Spleen (tissue), 11 donors: ENCODE data around the gene RAD51B. TPM values are rescaled to one million over a fixed set of nuclear protein-coding genes. Genes with fewer than 3 reads are reported as not detected.

ENCODE experiments used
- DNase-seq: peaks from one replicate; pipeline ENCODE4 v3.0.0-alpha.2; 2020
- H3K27ac ChIP-seq, 8 donors: fragments of 200-600 bp; sonication (generic) in 7 of 8; 1 replicate in 4 of 8; 2 replicates in 4 of 8; pipeline versions ENCODE4 v1.5.0 to v1.8.0; 2016 to 2021; ENCODE audit warnings: inconsistent platforms in 4 of 8, mild to moderate bottlenecking in 4 of 8, moderate library complexity in 1 of 8
- H3K27me3 ChIP-seq, 7 donors: fragments of 200-600 bp; sonication (generic) in 6 of 7; replicated peaks in 1 of 7; 1 replicate in 4 of 7; 2 replicates in 3 of 7; pipeline versions ENCODE4 v1.5.0 to v1.8.0; 2016 to 2021; ENCODE audit warnings: inconsistent platforms in 3 of 7, mild to moderate bottlenecking in 1 of 7
- H3K36me3 ChIP-seq, 6 donors: fragments of 200-600 bp; sonication (generic) in 5 of 6; 1 replicate in 4 of 6; 2 replicates in 2 of 6; pipeline versions ENCODE4 v1.5.0 to v1.8.0; 2016 to 2021; ENCODE audit warnings: inconsistent platforms in 2 of 6
- H3K4me1 ChIP-seq, 6 donors: fragments of 200-600 bp; sonication (generic) in 5 of 6; 1 replicate in 3 of 6; 2 replicates in 3 of 6; pipeline versions ENCODE4 v1.5.0 to v1.8.0; 2016 to 2021; ENCODE audit warnings: inconsistent platforms in 3 of 6
- H3K4me3 ChIP-seq, 8 donors: fragments of 200-600 bp; sonication (generic) in 7 of 8; 1 replicate in 4 of 8; 2 replicates in 4 of 8; pipeline versions ENCODE4 v1.5.0 to v1.8.0; 2016 to 2021; ENCODE audit warnings: inconsistent platforms in 4 of 8, mild to moderate bottlenecking in 4 of 8, moderate library complexity in 2 of 8
- H3K9me3 ChIP-seq, 8 donors: fragments of 200-600 bp; sonication (generic) in 7 of 8; 1 replicate in 4 of 8; 2 replicates in 4 of 8; pipeline versions ENCODE4 v1.5.0 to v1.8.0; 2016 to 2021; ENCODE audit warnings: inconsistent platforms in 4 of 8
- POLR2A ChIP-seq, 3 donors: fragments of 450-650 bp; IDR thresholded peaks; one replicate each; pipeline ENCODE4 v1.5.1; 2017; ENCODE audit warnings: antibody characterized with exemption in 3 of 3, mild to moderate bottlenecking in 1 of 3
- POLR2AphosphoS5 ChIP-seq, 3 donors: sonication (generic); formaldehyde crosslinking; IDR thresholded peaks; one replicate each; pipeline ENCODE4 v1.5.1; 2017; ENCODE audit warnings: antibody characterized with exemption in 3 of 3
- WGBS, 5 donors: extraction: QIAGEN DNeasy Blood & Tissue Kit in 3 of 5; methylation state at CpG; one replicate each; pipeline versions ENCODE4 v1.1.5 to v1.1.7; 2013 to 2018; 5-methylcytosine and 5-hydroxymethylcytosine counted together
- intact Hi-C: fragments of 100-400 bp; cut with DNase I; formaldehyde crosslinking; loops from one replicate; pipeline ENCODE4 v1.15.0; 2023; ENCODE audit warnings: low total_unique reads
- polyA plus RNA-seq, 3 donors: library from polyadenylated mRNA; stranded (reverse); fragments of 200-250 nt; gene quantifications; one replicate each; pipeline ENCODE4 v1.2.1, GENCODE V29; 2013
- small RNA-seq, 4 donors: library from RNA; depleted of rRNA; stranded (forward); fragments of <200 nt; gene quantifications; one replicate each; pipeline ENCODE3, GENCODE V24; 2016
- total RNA-seq, 7 donors: library from RNA; depleted of rRNA in 3 of 7; stranded (reverse); fragments of >200 nt in 3 of 7; fragmentation: NEBNext Ultra II Directional in 4 of 7; extraction: Animal tissue kit (Norgen Biotek cat#: 25700) in 4 of 7; gene quantifications; one replicate each; pipeline versions ENCODE4 v1.1.0 to v1.2.1, GENCODE V29; 2016 to 2021
- TF ChIP-seq, protein P1 (sequence below), 11 experiments: fragments of 200-600 bp in 7 of 11; fragments of 450-650 bp in 4 of 11; sonication (generic) in 4 of 11; IDR thresholded peaks in 8 of 11; conservative IDR thresholded peaks in 3 of 11; 1 replicate in 7 of 11; 2 replicates in 4 of 11; pipeline versions ENCODE4 v1.4.0 to v1.8.0; 2016 to 2021; ENCODE audit warnings: antibody characterized with exemption in 11 of 11, inconsistent platforms in 4 of 11, mild to moderate bottlenecking in 1 of 11
- donor health status: healthy with polysubstance abuse.
- donor health status: DM: no; HTN: no; CAD: no; lungs with moderate emphysema.
- donor health status: DM: no; HTN: no; CAD: no.
- donor health status: Bipolar disorder and iron deficiency.
- donor health status: healthy.
- donor health status: DM: no; HTN: no; CAD: no.
- donor health status: DM: yes; HTN: yes; CAD: no.

RAD51B gene
- total and polyA plus RNA-seq, 10 donors, result 4.2 to 43.7 (median 29.8) TPM

DNA sequence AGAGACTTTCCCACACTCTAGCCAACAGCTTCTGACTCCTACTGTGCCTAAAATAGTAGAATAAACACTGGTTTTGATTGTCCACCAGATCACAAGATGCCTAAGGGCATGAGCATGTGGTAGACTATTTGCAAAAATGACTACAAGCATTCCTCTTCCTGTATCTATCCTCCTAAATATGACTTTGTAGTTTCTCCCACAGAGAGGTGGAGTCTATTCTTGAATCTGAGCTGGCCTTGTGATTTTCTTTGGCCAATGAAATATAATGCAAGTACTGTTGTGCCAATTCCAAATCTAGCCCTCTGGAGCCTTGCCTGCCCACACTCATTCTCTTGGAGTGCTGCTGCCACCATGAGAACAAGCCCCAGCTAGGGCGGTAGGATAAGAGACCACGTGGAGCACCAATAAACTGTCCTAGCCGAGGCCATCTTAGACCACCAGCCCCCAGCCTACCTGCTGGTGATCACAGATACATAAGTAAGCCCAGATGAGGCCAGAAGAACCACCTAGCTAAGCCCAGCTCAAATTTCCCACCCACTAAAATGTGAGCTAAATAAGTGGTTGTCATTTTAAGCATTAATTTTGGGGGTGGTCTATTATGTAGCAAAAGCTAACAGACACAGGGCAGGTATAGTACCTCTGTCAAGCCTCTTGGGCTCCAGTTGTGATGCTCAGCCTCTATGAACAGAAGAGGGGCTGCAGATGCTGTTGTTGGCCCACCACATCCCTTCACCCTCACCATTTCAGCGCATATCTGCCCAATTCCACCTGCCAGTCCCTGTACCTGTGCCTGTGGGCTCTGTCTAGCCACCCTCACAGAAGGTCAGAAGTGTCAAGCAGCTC is 955.4 kb downstream of the RAD51B start:
- peaks cover 0 to 10% (median 6%) of the 10 kb centered on the region in 8 donors for H3K9me3 ChIP-seq
- H3K27ac ChIP-seq, result peak overlapping the region in 2 of 8 donors; percentile 11 to 21
- peaks cover 20 to 69% (median 51%) of the 10 kb centered on the region in 6 donors for H3K4me1 ChIP-seq
- 88 to 98% (median 95%) methylated on average over 4 of the region's 4 CpGs for WGBS, 5 donors
- no peak overlapping the region for H3K4me3 ChIP-seq
- no peaks in the 10 kb centered on the region for H3K36me3 ChIP-seq
- TF ChIP-seq, protein P1, sequence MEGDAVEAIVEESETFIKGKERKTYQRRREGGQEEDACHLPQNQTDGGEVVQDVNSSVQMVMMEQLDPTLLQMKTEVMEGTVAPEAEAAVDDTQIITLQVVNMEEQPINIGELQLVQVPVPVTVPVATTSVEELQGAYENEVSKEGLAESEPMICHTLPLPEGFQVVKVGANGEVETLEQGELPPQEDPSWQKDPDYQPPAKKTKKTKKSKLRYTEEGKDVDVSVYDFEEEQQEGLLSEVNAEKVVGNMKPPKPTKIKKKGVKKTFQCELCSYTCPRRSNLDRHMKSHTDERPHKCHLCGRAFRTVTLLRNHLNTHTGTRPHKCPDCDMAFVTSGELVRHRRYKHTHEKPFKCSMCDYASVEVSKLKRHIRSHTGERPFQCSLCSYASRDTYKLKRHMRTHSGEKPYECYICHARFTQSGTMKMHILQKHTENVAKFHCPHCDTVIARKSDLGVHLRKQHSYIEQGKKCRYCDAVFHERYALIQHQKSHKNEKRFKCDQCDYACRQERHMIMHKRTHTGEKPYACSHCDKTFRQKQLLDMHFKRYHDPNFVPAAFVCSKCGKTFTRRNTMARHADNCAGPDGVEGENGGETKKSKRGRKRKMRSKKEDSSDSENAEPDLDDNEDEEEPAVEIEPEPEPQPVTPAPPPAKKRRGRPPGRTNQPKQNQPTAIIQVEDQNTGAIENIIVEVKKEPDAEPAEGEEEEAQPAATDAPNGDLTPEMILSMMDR (IDR thresholded peaks at IDR 0.05 in 8 of 11, conservative IDR thresholded peaks at IDR 0.05 in 3 of 11), result no peak
- H3K27me3 ChIP-seq, result no peaks in the 10 kb centered on the region
- intact Hi-C loops, result no loop called here
- no peak for DNase-seq

DNA sequence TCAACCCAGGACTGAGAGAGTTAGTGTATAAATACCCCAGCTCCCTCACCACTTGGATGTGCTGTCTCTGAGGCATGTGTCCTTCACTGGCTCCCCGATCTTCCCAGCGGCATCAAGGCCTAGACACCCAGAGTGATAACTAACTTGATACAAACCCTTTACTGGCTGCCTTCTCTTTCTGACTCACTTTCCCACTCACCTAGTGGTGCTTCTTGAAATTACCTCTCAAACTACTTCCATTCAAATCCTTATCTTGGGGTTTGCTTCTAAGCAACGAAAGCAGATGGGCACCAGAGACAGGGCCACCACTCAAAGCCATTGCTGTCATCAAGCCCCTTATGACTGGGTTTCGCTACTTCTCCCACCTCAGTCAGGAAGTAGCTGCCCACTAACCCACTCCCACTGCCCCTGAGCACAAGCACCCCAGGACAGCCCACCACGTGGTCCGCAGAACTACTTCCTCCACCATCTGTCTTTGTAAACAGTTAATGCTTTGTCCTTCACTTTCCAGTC is 956.1 kb downstream of the RAD51B start:
- DNase-seq, result peak; percentile 61
- intact Hi-C loops, result no loop called here
- Histone ChIP-seq H3K4me1 (peaks cover 23 to 69% (median 54%) of the 10 kb centered on the region in 6 donors), H3K4me3 (no peak overlapping the region), H3K9me3 (peaks cover 0 to 10% (median 6%) of the 10 kb centered on the region in 8 donors), H3K27me3 (no peaks in the 10 kb centered on the region), H3K36me3 (no peaks in the 10 kb centered on the region), H3K27ac (peak overlapping the region in 1 of 8 donors; percentile 18)
- TF ChIP-seq POLR2A (IDR thresholded peaks at IDR 0.05) (no peak), POLR2AphosphoS5 (IDR thresholded peaks at IDR 0.05) (no peak)
- TF ChIP-seq, protein P1 (IDR thresholded peaks at IDR 0.05 in 8 of 11, conservative IDR thresholded peaks at IDR 0.05 in 3 of 11), result no peak
- 77 to 83% (median 79%) methylated on average over 6 of the region's 6 CpGs for WGBS, 5 donors

DNA sequence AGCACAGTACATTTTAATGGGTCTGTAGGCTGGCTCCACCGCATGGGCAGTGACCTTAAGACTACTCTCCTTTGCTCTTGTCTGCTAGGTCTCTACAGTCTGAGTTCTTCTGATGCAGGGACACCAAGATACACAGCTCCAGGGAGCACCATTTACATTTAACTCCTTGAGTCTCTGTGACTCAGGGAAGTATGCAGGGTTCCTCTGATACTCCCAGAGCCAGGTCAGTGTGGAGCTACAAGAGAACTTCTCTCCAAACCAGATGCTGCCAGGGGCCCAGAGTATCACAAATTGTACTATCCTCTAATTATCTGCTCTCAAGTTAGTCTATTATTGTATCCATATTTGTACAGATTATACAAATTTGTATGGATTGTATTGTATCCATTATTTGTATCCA is 958.1 kb downstream of the RAD51B start:
- TF ChIP-seq POLR2AphosphoS5 (IDR thresholded peaks at IDR 0.05) (no peak), POLR2A (IDR thresholded peaks at IDR 0.05) (no peak)
- TF ChIP-seq, protein P1 (IDR thresholded peaks at IDR 0.05 in 8 of 11, conservative IDR thresholded peaks at IDR 0.05 in 3 of 11), result no peak
- no peak for DNase-seq
- WGBS, 5 donors, result 92 to 100% (median 98%) methylated on average over 1 of the region's 1 CpG
- H3K4me1 ChIP-seq, result peaks cover 30 to 69% (median 55%) of the 10 kb centered on the region in 6 donors
- H3K4me3 ChIP-seq, result no peak overlapping the region
- intact Hi-C loops, result no loop called here
- no peaks in the 10 kb centered on the region for H3K36me3 ChIP-seq
- H3K27ac ChIP-seq, result peak overlapping the region in 3 of 8 donors; percentile 82 to 100 (median 84)
- H3K9me3 ChIP-seq, result peaks cover 0 to 10% (median 6%) of the 10 kb centered on the region in 8 donors
- H3K27me3 ChIP-seq, result no peaks in the 10 kb centered on the region

Small RNA genes within 50 kb of the gene (small RNA-seq; reads per million reads assigned to genes)
- 0 reads per million in 4 donors for gene RN7SL108P
- 0 reads per million in 4 donors for gene RN7SL706P
- gene RNU6-921P, result 0 reads per million in 4 donors

Other genes with a start within 250 kb of the RAD51B start
- 10 to 100 TPM; 16.3 to 43.1 (median 23.4) TPM for gene PIGH, start 219.5 kb upstream of the RAD51B start, total RNA-seq
- 10 to 100 TPM; 21.9 to 30.0 (median 24.8) TPM for gene PIGH, start 219.5 kb upstream of the RAD51B start, polyA plus RNA-seq
- 1 to 10 TPM in 6 of 7 donors, under 1 TPM in 1; 0.80 to 4.7 (median 1.8) TPM for gene ARG2, start 199.9 kb upstream of the RAD51B start, total RNA-seq
- gene ARG2, start 199.9 kb upstream of the RAD51B start, polyA plus RNA-seq, result 1 to 10 TPM in 1 of 3 donors, under 1 TPM in 2; 0.64 to 1.0 (median 0.82) TPM
- gene VTI1B, start 145.1 kb upstream of the RAD51B start, total RNA-seq, result 10 to 100 TPM; 61.5 to 84.1 (median 67.3) TPM
- 10 to 100 TPM; 42.1 to 58.9 (median 56.6) TPM for gene VTI1B, start 145.1 kb upstream of the RAD51B start, polyA plus RNA-seq
- 10 to 100 TPM; 29.6 to 49.9 (median 35.5) TPM for gene RDH11, start 124.0 kb upstream of the RAD51B start, total RNA-seq
- gene RDH11, start 124.0 kb upstream of the RAD51B start, polyA plus RNA-seq, result 10 to 100 TPM; 18.0 to 20.9 (median 18.7) TPM
- not detected for gene RDH12, start 117.9 kb upstream of the RAD51B start, total RNA-seq
- under 1 TPM in 2 of 3 donors, not detected in 1; 0.08 to 0.10 TPM for gene RDH12, start 117.9 kb upstream of the RAD51B start, polyA plus RNA-seq
- gene ZFYVE26, start 3.2 kb upstream of the RAD51B start, total RNA-seq, result 10 to 100 TPM; 33.0 to 43.5 (median 39.9) TPM
- 1 to 10 TPM; 3.6 to 8.0 (median 4.5) TPM for gene ZFYVE26, start 3.2 kb upstream of the RAD51B start, polyA plus RNA-seq